ENCODE results near the gene NAGPA.

GRCh38 chr16:4979736-4980660 is 53.7 kb downstream of the NAGPA start:
- no peak for TF ChIP-seq CTCF (IDR thresholded peaks at IDR 0.05)
- no peak for TF ChIP-seq POLR2A (IDR thresholded peaks at IDR 0.05)

All from lower leg skin (tissue), 3 donors.